ENCODE results near the gene SNAP29. TPM values are rescaled to one million over a fixed set of nuclear protein-coding genes. Genes with fewer than 3 reads are reported as not detected.

SNAP29 gene
- 34.6 and 41.9 TPM in 2 replicates for polyA plus RNA-seq (2011; rRNA removed)
- 11.4 and 12.6 TPM in 2 replicates for polyA minus RNA-seq (2011; rRNA and poly(A)+ RNA removed)

DNA sequence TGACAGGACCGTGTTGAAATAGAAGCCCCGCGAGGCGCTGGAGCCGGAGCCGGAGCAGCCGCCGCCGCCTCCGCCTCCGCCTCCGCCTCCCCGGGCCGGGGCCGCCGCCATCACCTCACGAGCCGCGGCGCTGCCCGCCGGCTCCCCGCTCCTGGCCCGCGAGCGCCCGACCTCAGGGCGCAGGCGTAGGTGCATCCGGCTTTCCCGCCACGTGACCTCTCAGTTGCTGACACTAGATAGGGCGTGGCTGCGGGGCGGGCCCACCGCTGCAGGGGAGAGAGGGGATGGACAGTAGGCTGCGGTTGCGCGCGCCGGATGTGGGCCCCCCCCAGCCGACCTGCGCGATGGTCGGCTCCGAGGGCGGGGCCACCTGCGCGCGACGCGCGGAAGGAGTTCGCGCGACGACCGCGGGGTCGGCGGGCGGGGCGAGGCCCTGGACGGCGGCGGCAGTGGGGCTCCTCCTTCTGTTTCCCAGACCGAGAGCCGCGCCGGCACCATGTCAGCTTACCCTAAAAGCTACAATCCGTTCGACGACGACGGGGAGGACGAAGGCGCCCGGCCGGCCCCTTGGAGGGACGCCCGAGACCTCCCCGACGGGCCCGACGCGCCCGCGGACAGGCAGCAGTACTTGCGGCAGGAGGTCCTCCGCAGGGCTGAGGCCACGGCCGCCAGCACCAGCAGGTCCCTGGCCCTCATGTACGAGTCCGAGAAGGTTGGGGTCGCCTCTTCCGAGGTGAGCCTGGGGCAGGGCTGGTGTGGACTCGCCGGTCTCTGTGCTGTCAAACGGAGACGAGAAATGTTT lies at the start of gene SNAP29, which contains the start of gene PI4KA:
SNAP29 (plus strand) TSS at position 393 of the 802 bp plus-strand sequence; CDS start at position 497, 104 bp downstream.
PI4KA (minus strand) TSS at position 197 of the 802 bp plus-strand sequence; CDS start at position 111, 86 bp downstream.
- DNase-seq (ENCODE audit: low read depth), result peak; percentile 74
- H3K4me3 ChIP-seq (ENCODE audit: low read depth, low read length), result peak within 1 kb of the TSS; percentile 87
- H3K36me3 ChIP-seq (ENCODE audit: control insufficient read depth, insufficient read depth, low read length), result no peaks in the 10 kb centered on the region
- ChIA-PET POLR2A (no interaction called here), CTCF (no interaction called here)
- TF ChIP-seq, protein P1, sequence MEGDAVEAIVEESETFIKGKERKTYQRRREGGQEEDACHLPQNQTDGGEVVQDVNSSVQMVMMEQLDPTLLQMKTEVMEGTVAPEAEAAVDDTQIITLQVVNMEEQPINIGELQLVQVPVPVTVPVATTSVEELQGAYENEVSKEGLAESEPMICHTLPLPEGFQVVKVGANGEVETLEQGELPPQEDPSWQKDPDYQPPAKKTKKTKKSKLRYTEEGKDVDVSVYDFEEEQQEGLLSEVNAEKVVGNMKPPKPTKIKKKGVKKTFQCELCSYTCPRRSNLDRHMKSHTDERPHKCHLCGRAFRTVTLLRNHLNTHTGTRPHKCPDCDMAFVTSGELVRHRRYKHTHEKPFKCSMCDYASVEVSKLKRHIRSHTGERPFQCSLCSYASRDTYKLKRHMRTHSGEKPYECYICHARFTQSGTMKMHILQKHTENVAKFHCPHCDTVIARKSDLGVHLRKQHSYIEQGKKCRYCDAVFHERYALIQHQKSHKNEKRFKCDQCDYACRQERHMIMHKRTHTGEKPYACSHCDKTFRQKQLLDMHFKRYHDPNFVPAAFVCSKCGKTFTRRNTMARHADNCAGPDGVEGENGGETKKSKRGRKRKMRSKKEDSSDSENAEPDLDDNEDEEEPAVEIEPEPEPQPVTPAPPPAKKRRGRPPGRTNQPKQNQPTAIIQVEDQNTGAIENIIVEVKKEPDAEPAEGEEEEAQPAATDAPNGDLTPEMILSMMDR (IDR thresholded peaks at IDR 0.05; ENCODE audit: insufficient read depth, low read depth, low read length), result no peak
- no peaks in the 10 kb centered on the region for H3K27me3 ChIP-seq (ENCODE audit: control insufficient read depth, insufficient read depth, low read length)

DNA sequence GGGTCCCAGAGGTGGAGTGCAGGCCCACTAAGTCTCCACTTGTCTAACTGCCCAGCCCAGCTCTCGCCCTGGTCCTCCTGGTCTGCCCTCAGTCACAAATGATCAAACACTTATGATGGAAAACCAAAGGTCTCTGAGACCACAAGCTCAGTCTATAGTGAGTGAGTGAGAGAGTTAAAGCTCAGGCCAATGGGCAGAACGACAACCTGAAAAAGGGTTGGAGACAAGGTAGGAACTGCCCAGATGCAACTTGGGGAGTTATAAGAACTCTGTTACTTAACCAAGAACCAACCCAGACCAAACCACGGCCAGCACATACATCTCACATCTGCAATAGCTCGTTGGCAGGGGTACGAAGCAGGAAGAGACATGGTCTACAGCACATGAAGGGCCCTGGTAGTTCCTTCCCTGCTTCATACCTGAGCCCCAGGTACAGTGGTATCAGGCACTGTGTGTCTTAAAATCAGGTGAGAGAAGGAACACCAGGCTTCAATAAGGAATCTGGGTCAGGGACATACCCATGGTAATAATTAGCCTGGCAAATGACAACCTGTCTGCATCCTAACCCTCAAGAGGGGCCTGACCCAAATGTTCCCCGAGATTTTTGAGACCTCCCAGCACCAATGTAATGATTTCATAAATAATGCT lies 49.1 kb upstream of the SNAP29 start:
- Histone ChIP-seq H3K27me3 (ENCODE audit: control insufficient read depth, insufficient read depth, low read length) (no peaks in the 10 kb centered on the region), H3K36me3 (ENCODE audit: control insufficient read depth, insufficient read depth, low read length) (peaks cover 20% of the 10 kb centered on the region), H3K4me3 (ENCODE audit: low read depth, low read length) (no peak overlapping the region)
- POLR2A ChIA-PET, result no interaction called here
- DNase-seq (ENCODE audit: low read depth), result no peak
- CTCF ChIA-PET, result interaction anchor here (0.8 kb wide), 1 partner anchor 14 kb away, joined by 4 read pairs; no protein-coding TSS in a partner anchor
- TF ChIP-seq, protein P1 (IDR thresholded peaks at IDR 0.05; ENCODE audit: insufficient read depth, low read depth, low read length), result no peak

DNA sequence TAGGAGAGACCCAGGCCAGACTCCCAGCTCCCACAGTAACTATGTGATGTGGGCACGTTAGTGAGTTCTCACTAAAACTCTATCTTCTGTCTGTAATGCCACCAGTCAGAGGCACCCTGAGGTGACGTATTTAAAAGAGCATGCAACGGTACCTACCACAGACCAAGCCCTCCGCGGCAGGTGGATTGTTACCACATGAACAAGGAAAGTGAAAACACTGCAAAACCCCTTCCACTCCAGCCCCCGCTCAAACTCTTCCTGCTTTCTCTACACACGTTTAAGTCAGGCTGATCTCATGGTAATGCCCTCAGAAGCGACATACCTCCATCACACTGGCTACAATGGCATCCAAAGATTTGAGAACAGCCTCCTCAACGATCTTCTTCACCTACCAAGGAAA lies 48.2 kb upstream of the SNAP29 start:
- POLR2A ChIA-PET, result no interaction called here
- TF ChIP-seq, protein P1 (IDR thresholded peaks at IDR 0.05; ENCODE audit: insufficient read depth, low read depth, low read length), result no peak
- DNase-seq (ENCODE audit: low read depth), result no peak
- Histone ChIP-seq H3K36me3 (ENCODE audit: control insufficient read depth, insufficient read depth, low read length) (peaks cover 20% of the 10 kb centered on the region), H3K27me3 (ENCODE audit: control insufficient read depth, insufficient read depth, low read length) (no peaks in the 10 kb centered on the region), H3K4me3 (ENCODE audit: low read depth, low read length) (no peak overlapping the region)
- CTCF ChIA-PET, result interaction anchor here (0.6 kb wide), 1 partner anchor 178 kb away, joined by 3 read pairs; no protein-coding TSS in a partner anchor

DNA sequence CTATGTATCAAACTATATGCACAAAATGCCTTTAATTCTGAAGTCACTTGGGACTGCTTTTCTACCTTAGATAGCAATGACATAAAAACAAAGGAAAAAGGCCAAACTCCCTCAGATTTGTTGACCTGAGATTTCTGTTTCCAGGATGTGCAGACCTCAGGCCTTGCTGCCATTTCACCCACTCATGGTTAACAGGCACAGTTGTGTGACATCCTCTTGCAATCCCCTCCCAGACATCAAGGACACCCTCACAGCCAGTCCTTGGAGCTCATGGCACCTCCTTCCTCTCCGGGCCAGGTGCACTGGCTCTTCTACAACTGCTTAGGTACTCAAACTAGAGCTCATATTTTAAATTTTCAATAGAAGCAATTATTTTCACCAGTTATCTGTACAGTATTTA lies 47.6 kb upstream of the SNAP29 start:
- H3K4me3 ChIP-seq (ENCODE audit: low read depth, low read length), result no peak overlapping the region
- ChIA-PET POLR2A (no interaction called here), CTCF (no interaction called here)
- H3K27me3 ChIP-seq (ENCODE audit: control insufficient read depth, insufficient read depth, low read length), result no peaks in the 10 kb centered on the region
- H3K36me3 ChIP-seq (ENCODE audit: control insufficient read depth, insufficient read depth, low read length), result peaks cover 20% of the 10 kb centered on the region
- no peak for DNase-seq (ENCODE audit: low read depth)
- TF ChIP-seq, protein P1 (IDR thresholded peaks at IDR 0.05; ENCODE audit: insufficient read depth, low read depth, low read length), result no peak

All from BJ (cell line).